GM06990 (cell line): ENCODE results near the gene RAB11FIP3.

ENCODE experiments used
- DNase-seq: peaks from one replicate; pipeline ENCODE4 v3.0.0-alpha.2; 2011; ENCODE audit not compliant: insufficient read length; ENCODE audit errors: extremely low read depth
- H3K27me3 ChIP-seq: replicated peaks from 2 replicates; pipeline ENCODE4 v1.6.0; 2011; ENCODE audit warnings: low read length; ENCODE audit not compliant: control insufficient read depth, insufficient read depth
- H3K36me3 ChIP-seq: 2 replicates; pipeline ENCODE4 v1.5.1; 2011; ENCODE audit warnings: low read length; ENCODE audit not compliant: control insufficient read depth, insufficient read depth
- H3K4me3 ChIP-seq: replicated peaks from 2 replicates; pipeline ENCODE4 v1.5.1; 2011; ENCODE audit warnings: low read depth, mild to moderate bottlenecking, control low read depth, low read length
- CTCF ChIP-seq: IDR thresholded peaks from 2 replicates; pipeline ENCODE4 v1.5.1; 2011; ENCODE audit warnings: low read length, control low read depth, mild to moderate bottlenecking, inconsistent platforms; ENCODE audit not compliant: insufficient read depth, poor library complexity, severe bottlenecking

Gene RAB11FIP3

GRCh38 chr16:470418-470817, 45.0 kb downstream of the RAB11FIP3 start:
- Histone ChIP-seq H3K27me3 (no peaks in the 10 kb centered on the region), H3K4me3 (no peak overlapping the region), H3K36me3 (peaks cover 2% of the 10 kb centered on the region)
- TF ChIP-seq CTCF: no peak
- DNase-seq: no peak

- Histone ChIP-seq H3K27me3 (no peaks in the 10 kb centered on the region), H3K4me3 (no peak overlapping the region), H3K36me3 (peaks cover 2% of the 10 kb centered on the region)
- no peak for DNase-seq
- TF ChIP-seq CTCF: no peak
Measured at GRCh38 chr16:471353-472198, 46.1 kb downstream of the RAB11FIP3 start.

GRCh38 chr16:472199-472504, 46.7 kb downstream of the RAB11FIP3 start:
- Histone ChIP-seq H3K36me3 (peaks cover 2% of the 10 kb centered on the region), H3K4me3 (no peak overlapping the region), H3K27me3 (no peaks in the 10 kb centered on the region)
- DNase-seq: no peak
- TF ChIP-seq CTCF: no peak

GRCh38 chr16:473046-474043, 47.9 kb downstream of the RAB11FIP3 start:
- H3K4me3 ChIP-seq: no peak overlapping the region
- H3K36me3 ChIP-seq: peaks cover 2% of the 10 kb centered on the region
- DNase-seq: no peak

More at GRCh38 chr16:473046-474043, 47.9 kb downstream of the RAB11FIP3 start:
- no peak for TF ChIP-seq CTCF
- H3K27me3 ChIP-seq: no peaks in the 10 kb centered on the region
